OCI-LY7 (cell line): ENCODE measurements around the gene EML6.

Experiments used
- CTCF ChIP-seq: fragments of 200-600 bp; sonication (generic); conservative IDR thresholded peaks from 2 replicates; pipeline ENCODE4 v1.5.1; 2014; ENCODE audit warnings: mild to moderate bottlenecking, antibody characterized with exemption, low read length, moderate library complexity, mixed read lengths
- EZH2phosphoT487 ChIP-seq: fragments of 200-600 bp; sonication (generic); IDR thresholded peaks from 2 replicates; pipeline ENCODE4 v1.6.1; 2018; ENCODE audit warnings: low read depth, borderline replicate concordance, mild to moderate bottlenecking, mixed run types, antibody characterized with exemption, low read length, moderate library complexity, mixed read lengths

- no peak for TF ChIP-seq CTCF
- TF ChIP-seq EZH2phosphoT487: no peak
Observed at GRCh38 chr2:54912305-54912704, 188.8 kb downstream of the EML6 start.
